ENCODE results near the gene DAGLA.

GRCh38 chr11:61745781-61746441, 65.7 kb downstream of the DAGLA start:
- no peak for TF ChIP-seq SUZ12 (IDR thresholded peaks at IDR 0.05)
- TF ChIP-seq NFRKB (IDR thresholded peaks at IDR 0.05) = no peak
- no peak for TF ChIP-seq TARDBP (IDR thresholded peaks at IDR 0.05)
- no peak for TF ChIP-seq ELF4 (IDR thresholded peaks at IDR 0.05)
- TF ChIP-seq FOXM1 (IDR thresholded peaks at IDR 0.05; ENCODE audit: borderline replicate concordance) = no peak
- no peak for TF ChIP-seq CTBP1 (IDR thresholded peaks at IDR 0.05; ENCODE audit: borderline replicate concordance)
